NCI-H526 treated with DMSO at 0.1 percent for 48 hours (cell line): ENCODE measurements around the gene ARHGEF4.
A peak's percentile ranks its signal among the peaks of the same experiment; 100 is the strongest.

ENCODE experiments used
- DNase-seq: peaks from one replicate; lab custom pipeline; 2025; lab: John Stamatoyannopoulos, UW

Gene ARHGEF4

GRCh38 chr2:130851624-130852382 is 15.1 kb downstream of the ARHGEF4 start:
- no peak for DNase-seq

GRCh38 chr2:130852521-130853115 is 15.9 kb downstream of the ARHGEF4 start:
- no peak for DNase-seq

- peak; percentile 90 for DNase-seq
Observed at GRCh38 chr2:130853391-130853790, 16.7 kb downstream of the ARHGEF4 start.

- no peak for DNase-seq
Observed at GRCh38 chr2:130854301-130854700, 17.6 kb downstream of the ARHGEF4 start.

- peak; percentile 45 for DNase-seq
Observed at GRCh38 chr2:130864830-130865800, 28.4 kb downstream of the ARHGEF4 start.

- DNase-seq = no peak
Observed at GRCh38 chr2:130869441-130870160, 32.9 kb downstream of the ARHGEF4 start.

- no peak for DNase-seq
Observed at GRCh38 chr2:130870161-130870485, 33.4 kb downstream of the ARHGEF4 start.

- DNase-seq = no peak
Observed at GRCh38 chr2:130870779-130871178, 34.1 kb downstream of the ARHGEF4 start.

GRCh38 chr2:130871843-130872740 is 35.4 kb downstream of the ARHGEF4 start:
- DNase-seq = no peak

GRCh38 chr2:130872741-130873125 is 36.0 kb downstream of the ARHGEF4 start:
- no peak for DNase-seq

- peak; percentile 47 for DNase-seq
Observed at GRCh38 chr2:130873700-130874346, 37.1 kb downstream of the ARHGEF4 start.

- no peak for DNase-seq
Observed at GRCh38 chr2:130874512-130874911, 37.8 kb downstream of the ARHGEF4 start.

- DNase-seq = no peak
Observed at GRCh38 chr2:130875935-130876334, 39.2 kb downstream of the ARHGEF4 start.

GRCh38 chr2:130877258-130877657 is 40.5 kb downstream of the ARHGEF4 start:
- DNase-seq = no peak

GRCh38 chr2:130878316-130878715 is 41.6 kb downstream of the ARHGEF4 start:
- DNase-seq = no peak

- no peak for DNase-seq
Observed at GRCh38 chr2:130878933-130879332, 42.2 kb downstream of the ARHGEF4 start.

- no peak for DNase-seq
Observed at GRCh38 chr2:130882111-130882690, 45.5 kb downstream of the ARHGEF4 start.

GRCh38 chr2:130882991-130883390 is 46.3 kb downstream of the ARHGEF4 start:
- no peak for DNase-seq

- DNase-seq = no peak
Observed at GRCh38 chr2:130883496-130883895, 46.8 kb downstream of the ARHGEF4 start.

GRCh38 chr2:130884013-130884412 is 47.3 kb downstream of the ARHGEF4 start:
- no peak for DNase-seq
